DND-41 (cell line): Measurements from ENCODE around the gene TMEM184C.

ENCODE experiments used
- EZH2 ChIP-seq: IDR thresholded peaks from 3 replicates; pipeline ENCODE4 v1.6.1; 2012; ENCODE audit warnings: borderline replicate concordance, low read depth, mild to moderate bottlenecking, moderate library complexity, low read length, inconsistent platforms; ENCODE audit not compliant: severe bottlenecking
- TF ChIP-seq, protein P1 (sequence below): IDR thresholded peaks from 2 replicates; pipeline ENCODE4 v1.5.1; 2012; ENCODE audit warnings: borderline replicate concordance, low read length, moderate library complexity, mild to moderate bottlenecking; ENCODE audit not compliant: poor library complexity, severe bottlenecking; ENCODE audit errors: extremely low read depth

DNA sequence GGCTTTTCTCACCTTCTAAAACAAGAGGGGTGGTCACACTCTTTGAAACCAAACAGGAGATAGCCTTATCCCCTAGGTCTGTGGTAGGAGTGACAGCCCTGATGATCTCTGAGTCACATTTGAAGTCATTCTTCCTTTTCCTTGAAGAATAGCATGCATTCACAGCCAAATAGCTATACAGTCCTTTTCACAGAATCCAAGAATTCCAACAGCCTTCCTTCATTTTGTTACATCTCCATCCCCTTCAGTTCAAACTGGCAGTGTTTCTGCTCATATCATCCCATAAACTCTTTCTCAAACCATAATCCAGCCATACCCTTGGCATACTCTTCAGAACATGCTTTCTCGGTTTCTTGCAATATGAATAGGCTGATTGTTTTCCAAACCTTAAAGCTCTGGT lies 33.3 kb upstream of the TMEM184C start:
- TF ChIP-seq, protein P1, sequence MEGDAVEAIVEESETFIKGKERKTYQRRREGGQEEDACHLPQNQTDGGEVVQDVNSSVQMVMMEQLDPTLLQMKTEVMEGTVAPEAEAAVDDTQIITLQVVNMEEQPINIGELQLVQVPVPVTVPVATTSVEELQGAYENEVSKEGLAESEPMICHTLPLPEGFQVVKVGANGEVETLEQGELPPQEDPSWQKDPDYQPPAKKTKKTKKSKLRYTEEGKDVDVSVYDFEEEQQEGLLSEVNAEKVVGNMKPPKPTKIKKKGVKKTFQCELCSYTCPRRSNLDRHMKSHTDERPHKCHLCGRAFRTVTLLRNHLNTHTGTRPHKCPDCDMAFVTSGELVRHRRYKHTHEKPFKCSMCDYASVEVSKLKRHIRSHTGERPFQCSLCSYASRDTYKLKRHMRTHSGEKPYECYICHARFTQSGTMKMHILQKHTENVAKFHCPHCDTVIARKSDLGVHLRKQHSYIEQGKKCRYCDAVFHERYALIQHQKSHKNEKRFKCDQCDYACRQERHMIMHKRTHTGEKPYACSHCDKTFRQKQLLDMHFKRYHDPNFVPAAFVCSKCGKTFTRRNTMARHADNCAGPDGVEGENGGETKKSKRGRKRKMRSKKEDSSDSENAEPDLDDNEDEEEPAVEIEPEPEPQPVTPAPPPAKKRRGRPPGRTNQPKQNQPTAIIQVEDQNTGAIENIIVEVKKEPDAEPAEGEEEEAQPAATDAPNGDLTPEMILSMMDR = no peak
- TF ChIP-seq EZH2 = no peak
